Spleen (tissue), 11 donors: ENCODE measurements around the gene NRXN2. TPM values are rescaled to one million over a fixed set of nuclear protein-coding genes. Genes with fewer than 3 reads are reported as not detected.

Experiments used
- DNase-seq: peaks from one replicate; pipeline ENCODE4 v3.0.0-alpha.2; 2020
- H3K27ac ChIP-seq, 8 donors: fragments of 200-600 bp; sonication (generic) in 7 of 8; 1 replicate in 4 of 8; 2 replicates in 4 of 8; pipeline versions ENCODE4 v1.5.0 to v1.8.0; 2016 to 2021; ENCODE audit warnings: inconsistent platforms in 4 of 8, mild to moderate bottlenecking in 4 of 8, moderate library complexity in 1 of 8
- H3K27me3 ChIP-seq, 7 donors: fragments of 200-600 bp; sonication (generic) in 6 of 7; replicated peaks in 1 of 7; 1 replicate in 4 of 7; 2 replicates in 3 of 7; pipeline versions ENCODE4 v1.5.0 to v1.8.0; 2016 to 2021; ENCODE audit warnings: inconsistent platforms in 3 of 7, mild to moderate bottlenecking in 1 of 7
- H3K36me3 ChIP-seq, 6 donors: fragments of 200-600 bp; sonication (generic) in 5 of 6; 1 replicate in 4 of 6; 2 replicates in 2 of 6; pipeline versions ENCODE4 v1.5.0 to v1.8.0; 2016 to 2021; ENCODE audit warnings: inconsistent platforms in 2 of 6
- H3K4me1 ChIP-seq, 6 donors: fragments of 200-600 bp; sonication (generic) in 5 of 6; 1 replicate in 3 of 6; 2 replicates in 3 of 6; pipeline versions ENCODE4 v1.5.0 to v1.8.0; 2016 to 2021; ENCODE audit warnings: inconsistent platforms in 3 of 6
- H3K4me3 ChIP-seq, 8 donors: fragments of 200-600 bp; sonication (generic) in 7 of 8; 1 replicate in 4 of 8; 2 replicates in 4 of 8; pipeline versions ENCODE4 v1.5.0 to v1.8.0; 2016 to 2021; ENCODE audit warnings: inconsistent platforms in 4 of 8, mild to moderate bottlenecking in 4 of 8, moderate library complexity in 2 of 8
- H3K9me3 ChIP-seq, 8 donors: fragments of 200-600 bp; sonication (generic) in 7 of 8; 1 replicate in 4 of 8; 2 replicates in 4 of 8; pipeline versions ENCODE4 v1.5.0 to v1.8.0; 2016 to 2021; ENCODE audit warnings: inconsistent platforms in 4 of 8
- POLR2A ChIP-seq, 3 donors: fragments of 450-650 bp; IDR thresholded peaks; one replicate each; pipeline ENCODE4 v1.5.1; 2017; ENCODE audit warnings: antibody characterized with exemption in 3 of 3, mild to moderate bottlenecking in 1 of 3
- POLR2AphosphoS5 ChIP-seq, 3 donors: sonication (generic); formaldehyde crosslinking; IDR thresholded peaks; one replicate each; pipeline ENCODE4 v1.5.1; 2017; ENCODE audit warnings: antibody characterized with exemption in 3 of 3
- WGBS, 5 donors: extraction: QIAGEN DNeasy Blood & Tissue Kit in 3 of 5; methylation state at CpG; one replicate each; pipeline versions ENCODE4 v1.1.5 to v1.1.7; 2013 to 2018; 5-methylcytosine and 5-hydroxymethylcytosine counted together
- intact Hi-C: fragments of 100-400 bp; cut with DNase I; formaldehyde crosslinking; loops from one replicate; pipeline ENCODE4 v1.15.0; 2023; ENCODE audit warnings: low total_unique reads
- polyA plus RNA-seq, 3 donors: library from polyadenylated mRNA; stranded (reverse); fragments of 200-250 nt; gene quantifications; one replicate each; pipeline ENCODE4 v1.2.1, GENCODE V29; 2013
- total RNA-seq, 7 donors: library from RNA; depleted of rRNA in 3 of 7; stranded (reverse); fragments of >200 nt in 3 of 7; fragmentation: NEBNext Ultra II Directional in 4 of 7; extraction: Animal tissue kit (Norgen Biotek cat#: 25700) in 4 of 7; gene quantifications; one replicate each; pipeline versions ENCODE4 v1.1.0 to v1.2.1, GENCODE V29; 2016 to 2021
- TF ChIP-seq, protein P1 (sequence below), 11 experiments: fragments of 200-600 bp in 7 of 11; fragments of 450-650 bp in 4 of 11; sonication (generic) in 4 of 11; IDR thresholded peaks in 8 of 11; conservative IDR thresholded peaks in 3 of 11; 1 replicate in 7 of 11; 2 replicates in 4 of 11; pipeline versions ENCODE4 v1.4.0 to v1.8.0; 2016 to 2021; ENCODE audit warnings: antibody characterized with exemption in 11 of 11, inconsistent platforms in 4 of 11, mild to moderate bottlenecking in 1 of 11
- donor health status: healthy with polysubstance abuse.
- donor health status: DM: no; HTN: no; CAD: no; lungs with moderate emphysema.
- donor health status: DM: no; HTN: no; CAD: no.
- donor health status: Bipolar disorder and iron deficiency.
- donor health status: healthy.
- donor health status: DM: no; HTN: no; CAD: no.
- donor health status: DM: yes; HTN: yes; CAD: no.

NRXN2 gene
- total and polyA plus RNA-seq, 10 donors = 0.59 to 12.9 (median 3.0) TPM

DNA sequence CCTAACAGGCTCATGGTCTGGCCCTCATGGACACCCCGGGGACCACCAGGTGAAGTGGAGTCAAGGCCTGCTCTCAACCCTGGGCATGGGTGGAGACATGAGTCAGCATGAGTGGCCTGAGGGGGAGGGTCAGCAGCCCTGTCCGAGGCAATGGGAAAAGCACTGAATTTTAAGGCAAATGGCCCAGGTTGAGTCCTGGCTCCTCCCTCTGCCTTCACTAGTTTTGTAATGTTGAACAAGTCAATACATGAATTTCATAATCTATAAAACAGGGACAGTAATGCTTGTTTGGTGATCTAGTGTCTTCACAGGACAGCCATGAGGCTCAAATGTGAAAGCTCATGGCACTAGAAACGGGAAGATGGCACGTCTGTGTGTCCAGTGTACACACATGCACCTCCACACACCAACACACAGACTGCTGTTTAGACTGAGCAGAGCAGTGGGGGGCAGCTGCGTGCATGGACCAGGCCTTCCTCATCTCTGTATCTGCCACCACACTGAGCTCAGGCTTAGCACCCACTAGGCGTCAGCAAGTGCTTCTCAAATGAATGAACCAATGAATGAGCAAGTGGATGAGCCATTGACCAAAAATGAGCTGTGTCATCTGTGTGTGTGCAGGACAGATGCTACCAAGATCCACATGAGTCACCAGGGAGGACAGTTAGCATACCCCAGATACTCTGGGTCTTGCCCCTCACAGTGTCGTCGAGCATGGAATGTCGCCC, 63.4 kb downstream of the NRXN2 start:
- no peaks in the 10 kb centered on the region for H3K36me3 ChIP-seq
- no peak overlapping the region for H3K27ac ChIP-seq
- H3K4me1 ChIP-seq = peaks cover 0 to 24% (median 20%) of the 10 kb centered on the region in 6 donors
- 81 to 88% (median 87%) methylated on average over 8 to 9 of the region's 9 CpGs for WGBS, 5 donors
- no peak overlapping the region for H3K4me3 ChIP-seq
- H3K27me3 ChIP-seq = peaks cover 0 to 4% (median 0%) of the 10 kb centered on the region in 7 donors
- no peaks in the 10 kb centered on the region for H3K9me3 ChIP-seq
- no peak for TF ChIP-seq POLR2A (IDR thresholded peaks at IDR 0.05)
- TF ChIP-seq, protein P1, sequence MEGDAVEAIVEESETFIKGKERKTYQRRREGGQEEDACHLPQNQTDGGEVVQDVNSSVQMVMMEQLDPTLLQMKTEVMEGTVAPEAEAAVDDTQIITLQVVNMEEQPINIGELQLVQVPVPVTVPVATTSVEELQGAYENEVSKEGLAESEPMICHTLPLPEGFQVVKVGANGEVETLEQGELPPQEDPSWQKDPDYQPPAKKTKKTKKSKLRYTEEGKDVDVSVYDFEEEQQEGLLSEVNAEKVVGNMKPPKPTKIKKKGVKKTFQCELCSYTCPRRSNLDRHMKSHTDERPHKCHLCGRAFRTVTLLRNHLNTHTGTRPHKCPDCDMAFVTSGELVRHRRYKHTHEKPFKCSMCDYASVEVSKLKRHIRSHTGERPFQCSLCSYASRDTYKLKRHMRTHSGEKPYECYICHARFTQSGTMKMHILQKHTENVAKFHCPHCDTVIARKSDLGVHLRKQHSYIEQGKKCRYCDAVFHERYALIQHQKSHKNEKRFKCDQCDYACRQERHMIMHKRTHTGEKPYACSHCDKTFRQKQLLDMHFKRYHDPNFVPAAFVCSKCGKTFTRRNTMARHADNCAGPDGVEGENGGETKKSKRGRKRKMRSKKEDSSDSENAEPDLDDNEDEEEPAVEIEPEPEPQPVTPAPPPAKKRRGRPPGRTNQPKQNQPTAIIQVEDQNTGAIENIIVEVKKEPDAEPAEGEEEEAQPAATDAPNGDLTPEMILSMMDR (IDR thresholded peaks at IDR 0.05 in 8 of 11, conservative IDR thresholded peaks at IDR 0.05 in 3 of 11) = no peak
- no peak for TF ChIP-seq POLR2AphosphoS5 (IDR thresholded peaks at IDR 0.05)
- DNase-seq = no peak
- intact Hi-C loops = no loop called here

DNA sequence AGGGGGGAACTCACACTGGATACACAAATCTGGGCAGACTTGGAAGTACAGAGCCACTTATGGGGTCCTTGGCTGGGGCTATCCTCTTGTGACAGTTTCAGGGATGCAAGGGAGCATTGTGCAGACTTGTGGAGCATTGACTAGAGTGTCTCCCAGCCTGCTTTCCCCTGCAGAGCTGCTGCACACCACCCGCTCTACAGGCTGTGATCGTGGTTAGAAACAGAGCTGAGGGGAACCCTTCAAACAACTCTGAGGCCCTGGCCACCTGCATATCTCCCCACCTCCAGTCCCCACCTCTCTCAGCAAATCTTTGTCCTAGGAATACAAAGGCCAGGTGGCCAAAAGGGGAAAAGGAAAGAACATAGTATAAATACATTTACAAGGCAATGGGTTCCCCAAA, 64.7 kb downstream of the NRXN2 start:
- no peak for DNase-seq
- Histone ChIP-seq H3K36me3 (no peaks in the 10 kb centered on the region), H3K4me1 (peaks cover 0 to 38% (median 28%) of the 10 kb centered on the region in 6 donors), H3K27me3 (peaks cover 0 to 4% (median 0%) of the 10 kb centered on the region in 7 donors), H3K4me3 (no peak overlapping the region), H3K27ac (no peak overlapping the region), H3K9me3 (no peaks in the 10 kb centered on the region)
- intact Hi-C loops = no loop called here
- 53 to 74% (median 58%) methylated on average over 2 of the region's 2 CpGs for WGBS, 5 donors
- TF ChIP-seq POLR2AphosphoS5 (IDR thresholded peaks at IDR 0.05) = no peak
- no peak for TF ChIP-seq POLR2A (IDR thresholded peaks at IDR 0.05)
- TF ChIP-seq, protein P1 (IDR thresholded peaks at IDR 0.05 in 8 of 11, conservative IDR thresholded peaks at IDR 0.05 in 3 of 11) = no peak

DNA sequence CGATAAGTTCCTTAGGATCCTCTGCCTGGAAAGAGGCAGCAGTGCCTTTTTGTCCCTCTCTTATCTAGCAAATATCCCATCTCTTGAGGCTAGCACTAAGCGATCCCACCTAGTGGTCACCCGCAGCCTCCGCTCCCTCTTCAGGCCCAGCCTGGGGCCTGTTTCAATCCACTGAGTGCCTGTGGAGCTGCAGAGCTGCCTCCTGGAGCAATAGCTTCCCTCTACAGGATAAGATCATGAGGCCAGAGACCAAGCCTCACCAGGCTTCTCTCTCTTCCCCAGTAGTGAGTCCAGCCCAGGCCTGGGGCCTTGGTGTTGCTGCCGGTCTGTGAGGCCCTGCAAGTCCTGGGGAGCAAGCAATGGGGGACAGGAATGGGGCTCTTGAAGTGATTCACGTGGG, 66.1 kb downstream of the NRXN2 start:
- whole genome bisulfite sequencing, 5 donors = 88 to 93% (median 90%) methylated on average over 6 of the region's 6 CpGs
- no peaks in the 10 kb centered on the region for H3K36me3 ChIP-seq
- H3K4me1 ChIP-seq = peaks cover 0 to 45% (median 35%) of the 10 kb centered on the region in 6 donors
- DNase-seq = no peak
- H3K9me3 ChIP-seq = no peaks in the 10 kb centered on the region
- no peak for TF ChIP-seq POLR2AphosphoS5 (IDR thresholded peaks at IDR 0.05)
- TF ChIP-seq, protein P1 (IDR thresholded peaks at IDR 0.05 in 8 of 11, conservative IDR thresholded peaks at IDR 0.05 in 3 of 11) = no peak
- TF ChIP-seq POLR2A (IDR thresholded peaks at IDR 0.05) = no peak
- peaks cover 0 to 4% (median 0%) of the 10 kb centered on the region in 7 donors for H3K27me3 ChIP-seq
- H3K4me3 ChIP-seq = no peak overlapping the region
- intact Hi-C loops = no loop called here
- no peak overlapping the region for H3K27ac ChIP-seq

DNA sequence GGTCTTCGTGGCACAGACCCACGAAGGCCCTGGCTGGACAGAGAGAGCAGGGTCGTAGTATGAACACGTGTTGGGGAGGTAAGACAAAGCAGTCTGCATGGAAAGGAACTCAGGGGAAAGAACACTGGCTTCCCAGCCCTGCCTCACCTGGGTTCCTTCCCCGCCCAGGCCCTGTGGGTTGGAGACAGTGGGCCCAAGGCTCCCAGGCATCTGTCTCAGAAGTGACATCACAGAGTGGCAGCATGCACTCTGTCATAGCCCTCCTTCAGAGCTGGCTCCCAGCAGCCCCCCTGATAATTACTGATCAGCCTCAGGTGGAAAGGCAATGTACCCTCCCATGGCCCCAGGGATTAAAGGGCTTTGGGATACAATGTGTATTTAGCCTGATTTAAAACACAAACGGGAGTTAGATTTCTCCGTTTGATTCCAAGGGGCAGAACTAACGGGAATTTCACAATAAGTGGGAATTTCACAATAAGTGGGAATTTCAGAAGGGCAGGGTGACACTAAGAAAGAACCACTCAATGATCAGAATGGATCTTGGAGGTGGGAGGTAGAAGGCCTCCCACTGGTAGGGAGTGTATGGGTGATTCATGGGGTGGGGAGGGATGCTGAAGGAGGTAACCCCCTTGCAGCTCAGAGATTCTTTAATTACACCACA, 66.9 kb downstream of the NRXN2 start:
- TF ChIP-seq, protein P1 (IDR thresholded peaks at IDR 0.05 in 8 of 11, conservative IDR thresholded peaks at IDR 0.05 in 3 of 11) = no peak
- TF ChIP-seq POLR2A (IDR thresholded peaks at IDR 0.05) = no peak
- TF ChIP-seq POLR2AphosphoS5 (IDR thresholded peaks at IDR 0.05) = no peak
- no peaks in the 10 kb centered on the region for H3K36me3 ChIP-seq
- no peak for DNase-seq
- H3K4me1 ChIP-seq = peaks cover 0 to 45% (median 35%) of the 10 kb centered on the region in 6 donors
- no peaks in the 10 kb centered on the region for H3K9me3 ChIP-seq
- H3K27ac ChIP-seq = peak overlapping the region in 1 of 8 donors; percentile 77
- intact Hi-C loops = no loop called here
- H3K27me3 ChIP-seq = peaks cover 0 to 4% (median 0%) of the 10 kb centered on the region in 7 donors
- 60 to 86% (median 74%) methylated on average over 8 of the region's 8 CpGs for WGBS, 5 donors
- no peak overlapping the region for H3K4me3 ChIP-seq
